ENCODE results near the gene NKTR.

DNA sequence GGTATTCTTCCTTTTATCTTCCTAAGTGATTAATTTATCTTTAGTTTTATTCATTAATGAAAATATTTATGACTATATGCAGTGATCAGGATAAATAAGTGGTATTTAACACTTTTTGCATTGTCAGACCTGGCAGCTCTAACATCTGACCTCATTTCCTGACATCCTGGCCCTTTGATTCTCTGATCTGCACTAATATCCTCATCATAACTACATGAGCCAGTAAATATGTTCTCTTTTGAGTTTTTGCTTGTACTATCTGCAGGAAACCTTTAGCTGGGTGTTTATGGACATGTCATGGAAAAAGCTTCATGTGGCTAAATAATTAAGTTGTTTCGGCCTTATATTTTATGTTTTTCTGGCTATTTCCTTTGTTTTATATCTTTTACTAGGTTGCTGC, 10.5 kb downstream of the NKTR start:
- no peak for TF ChIP-seq POLR2A (IDR thresholded peaks at IDR 0.05)
- TF ChIP-seq, protein P1, sequence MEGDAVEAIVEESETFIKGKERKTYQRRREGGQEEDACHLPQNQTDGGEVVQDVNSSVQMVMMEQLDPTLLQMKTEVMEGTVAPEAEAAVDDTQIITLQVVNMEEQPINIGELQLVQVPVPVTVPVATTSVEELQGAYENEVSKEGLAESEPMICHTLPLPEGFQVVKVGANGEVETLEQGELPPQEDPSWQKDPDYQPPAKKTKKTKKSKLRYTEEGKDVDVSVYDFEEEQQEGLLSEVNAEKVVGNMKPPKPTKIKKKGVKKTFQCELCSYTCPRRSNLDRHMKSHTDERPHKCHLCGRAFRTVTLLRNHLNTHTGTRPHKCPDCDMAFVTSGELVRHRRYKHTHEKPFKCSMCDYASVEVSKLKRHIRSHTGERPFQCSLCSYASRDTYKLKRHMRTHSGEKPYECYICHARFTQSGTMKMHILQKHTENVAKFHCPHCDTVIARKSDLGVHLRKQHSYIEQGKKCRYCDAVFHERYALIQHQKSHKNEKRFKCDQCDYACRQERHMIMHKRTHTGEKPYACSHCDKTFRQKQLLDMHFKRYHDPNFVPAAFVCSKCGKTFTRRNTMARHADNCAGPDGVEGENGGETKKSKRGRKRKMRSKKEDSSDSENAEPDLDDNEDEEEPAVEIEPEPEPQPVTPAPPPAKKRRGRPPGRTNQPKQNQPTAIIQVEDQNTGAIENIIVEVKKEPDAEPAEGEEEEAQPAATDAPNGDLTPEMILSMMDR (IDR thresholded peaks at IDR 0.05), result no peak

Data from right lobe of liver (tissue), 4 donors.